Rectal smooth muscle tissue (tissue), 1 donor: ENCODE data around the gene APOBEC3A.
"Not testable (repeated sequence)": the region's sequence is repeated elsewhere in the genome, so short reads cannot be mapped to it uniquely, and the experiment has no call there.

Experiments used
- H3K27ac ChIP-seq: one replicate; pipeline ENCODE4 v1.7.0; 2013; ENCODE audit warnings: low read depth, low read length, inconsistent platforms
- H3K27me3 ChIP-seq: one replicate; pipeline ENCODE4 v1.7.0; 2013; ENCODE audit warnings: low read length; ENCODE audit not compliant: control insufficient read depth, insufficient read depth
- H3K36me3 ChIP-seq: one replicate; pipeline ENCODE4 v1.7.0; 2013; ENCODE audit warnings: low read length; ENCODE audit not compliant: control insufficient read depth, insufficient read depth
- H3K4me1 ChIP-seq: one replicate; pipeline ENCODE4 v1.7.0; 2013; ENCODE audit warnings: low read length; ENCODE audit not compliant: control insufficient read depth, insufficient read depth
- H3K4me3 ChIP-seq: one replicate; pipeline ENCODE4 v1.7.0; 2013; ENCODE audit warnings: low read length
- H3K9ac ChIP-seq: one replicate; pipeline ENCODE4 v1.7.0; 2013; ENCODE audit warnings: low read length

The APOBEC3A gene

GRCh38 chr22:39003165-39003638, 45.8 kb downstream of the APOBEC3A start:
- Histone ChIP-seq H3K4me3 (no peak overlapping the region), H3K4me1 (no peaks in the 10 kb centered on the region), H3K36me3 (no peaks in the 10 kb centered on the region), H3K9ac (no peak overlapping the region), H3K27me3 (no peaks in the 10 kb centered on the region), H3K27ac (no peak overlapping the region)

GRCh38 chr22:39007177-39007576, 49.8 kb downstream of the APOBEC3A start:
- Histone ChIP-seq H3K9ac (no peak overlapping the region), H3K4me3 (no peak overlapping the region), H3K27me3 (no peaks in the 10 kb centered on the region), H3K36me3 (no peaks in the 10 kb centered on the region), H3K27ac (no peak overlapping the region), H3K4me1 (no peaks in the 10 kb centered on the region)

DNA sequence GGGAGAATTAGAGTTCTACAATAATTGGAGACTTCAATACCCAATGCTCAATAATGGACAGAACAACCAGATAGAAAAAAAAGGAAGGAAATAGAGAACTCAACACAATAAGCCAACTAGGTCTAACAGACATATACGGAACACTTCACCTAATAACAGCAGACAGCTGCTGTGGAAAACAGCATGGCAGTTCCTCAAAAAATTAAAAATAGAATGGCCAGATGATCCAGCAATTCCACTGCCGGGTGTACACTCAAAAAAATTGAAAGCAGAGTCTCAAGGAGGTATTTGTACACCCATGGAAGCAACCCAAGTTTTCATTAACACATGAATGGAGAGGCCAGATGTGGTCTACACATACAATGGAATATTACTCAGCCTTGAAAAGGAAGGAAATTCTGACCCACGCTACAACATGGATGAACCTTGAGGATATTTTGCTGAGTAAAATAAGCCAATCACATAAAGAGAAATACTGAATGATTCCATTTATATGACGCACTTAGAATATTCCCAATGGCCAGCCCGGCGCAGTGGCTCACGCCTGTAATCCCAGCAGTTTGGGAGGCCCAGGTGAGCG, 51.0 kb downstream of the APOBEC3A start:
- not testable (repeated sequence) for H3K27me3 ChIP-seq, H3K4me3 ChIP-seq, H3K9ac ChIP-seq, H3K27ac ChIP-seq, H3K4me1 ChIP-seq, H3K36me3 ChIP-seq

GRCh38 chr22:39010946-39011345, 53.5 kb downstream of the APOBEC3A start:
- H3K27ac ChIP-seq: no peak overlapping the region
- no peaks in the 10 kb centered on the region for H3K27me3 ChIP-seq
- H3K4me3 ChIP-seq: no peak overlapping the region
- H3K4me1 ChIP-seq: no peaks in the 10 kb centered on the region
- no peak overlapping the region for H3K9ac ChIP-seq
- no peaks in the 10 kb centered on the region for H3K36me3 ChIP-seq
